NCI-H146 treated with DMSO at 0.1 percent for 48 hours (cell line): Measurements from ENCODE around the gene TMC8.
"Not testable (repeated sequence)": the region's sequence is repeated elsewhere in the genome, so short reads cannot be mapped to it uniquely, and the experiment has no call there.

Experiments used
- DNase-seq: peaks from one replicate; lab custom pipeline; 2025; ENCODE audit not compliant: unreplicated experiment; lab: John Stamatoyannopoulos, UW

Gene TMC8

GRCh38 chr17:78108726-78109488, 21.7 kb upstream of the TMC8 start:
- no peak for DNase-seq

- no peak for DNase-seq
Measured at GRCh38 chr17:78109489-78109761, 21.1 kb upstream of the TMC8 start.

DNA sequence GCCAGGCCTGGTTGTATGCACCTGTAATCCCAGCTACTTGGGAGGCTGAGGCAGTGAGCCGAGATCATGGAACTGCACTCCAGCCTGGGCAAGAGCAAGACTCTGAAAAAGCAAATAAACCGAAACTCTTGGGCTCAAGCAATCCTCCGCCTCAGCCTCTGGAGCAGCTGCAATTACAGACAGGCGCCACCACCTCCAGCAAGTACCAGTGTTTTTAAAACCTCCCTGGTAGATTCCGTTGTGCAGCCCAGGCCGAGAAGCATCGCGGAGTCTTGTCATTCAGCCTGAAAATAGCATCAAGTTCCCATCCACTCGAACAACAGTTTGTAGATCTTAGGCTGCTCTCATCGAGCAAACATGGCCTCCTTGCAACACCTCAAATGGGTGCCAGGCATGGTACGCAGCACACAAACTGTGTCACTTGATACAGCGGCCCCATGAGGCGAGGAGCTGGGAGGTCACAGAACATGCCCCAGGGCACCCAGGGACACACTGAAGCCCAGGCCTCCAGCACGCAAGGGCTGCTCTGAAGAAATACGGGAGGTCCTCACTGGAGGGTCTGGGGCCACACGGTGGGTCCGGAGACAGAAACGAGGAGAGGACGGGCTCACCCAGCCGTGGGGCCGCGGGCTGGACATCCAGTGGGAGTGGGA, 20.1 kb upstream of the TMC8 start:
- no peak for DNase-seq

GRCh38 chr17:78111016-78111726, 19.4 kb upstream of the TMC8 start:
- DNase-seq, result no peak

DNA sequence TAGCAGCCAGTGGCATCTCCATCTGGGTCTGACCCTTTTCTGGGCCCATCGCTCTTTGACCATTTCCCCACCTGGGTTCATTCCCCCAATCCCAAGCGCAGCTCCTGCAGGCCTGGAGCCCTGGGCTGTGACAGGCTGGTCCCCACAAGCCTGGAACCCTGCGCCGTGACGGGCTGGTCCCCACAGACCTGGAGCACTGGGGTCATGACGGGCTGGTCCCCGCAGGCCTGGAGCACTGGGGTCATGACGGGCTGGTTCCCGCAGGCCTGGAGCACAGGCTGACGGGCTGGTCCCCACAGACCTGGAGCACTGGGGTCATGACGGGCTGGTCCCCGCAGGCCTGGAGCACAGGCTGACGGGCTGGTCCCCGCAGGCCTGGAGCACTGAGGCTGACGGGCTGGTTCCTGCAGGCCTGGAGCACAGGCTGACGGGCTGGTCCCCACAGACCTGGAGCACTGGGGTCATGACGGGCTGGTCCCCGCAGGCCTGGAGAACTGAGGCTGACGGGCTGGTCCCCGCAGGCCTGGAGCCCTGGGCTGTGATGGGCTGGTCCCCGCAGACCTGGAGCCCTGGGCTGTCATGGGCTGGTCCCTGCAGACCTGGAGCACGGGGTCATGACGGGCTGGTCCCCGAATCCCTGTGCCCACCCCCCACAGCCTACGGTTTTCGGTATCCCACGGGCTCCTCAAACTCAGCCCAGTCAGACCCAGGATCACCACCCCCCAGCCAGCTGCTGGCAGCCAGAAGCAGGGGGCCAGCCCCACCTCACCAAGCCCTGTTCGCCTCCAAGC, 18.6 kb upstream of the TMC8 start:
- DNase-seq, result no peak

GRCh38 chr17:78112518-78113471, 17.8 kb upstream of the TMC8 start:
- DNase-seq, result peak; percentile 31

DNA sequence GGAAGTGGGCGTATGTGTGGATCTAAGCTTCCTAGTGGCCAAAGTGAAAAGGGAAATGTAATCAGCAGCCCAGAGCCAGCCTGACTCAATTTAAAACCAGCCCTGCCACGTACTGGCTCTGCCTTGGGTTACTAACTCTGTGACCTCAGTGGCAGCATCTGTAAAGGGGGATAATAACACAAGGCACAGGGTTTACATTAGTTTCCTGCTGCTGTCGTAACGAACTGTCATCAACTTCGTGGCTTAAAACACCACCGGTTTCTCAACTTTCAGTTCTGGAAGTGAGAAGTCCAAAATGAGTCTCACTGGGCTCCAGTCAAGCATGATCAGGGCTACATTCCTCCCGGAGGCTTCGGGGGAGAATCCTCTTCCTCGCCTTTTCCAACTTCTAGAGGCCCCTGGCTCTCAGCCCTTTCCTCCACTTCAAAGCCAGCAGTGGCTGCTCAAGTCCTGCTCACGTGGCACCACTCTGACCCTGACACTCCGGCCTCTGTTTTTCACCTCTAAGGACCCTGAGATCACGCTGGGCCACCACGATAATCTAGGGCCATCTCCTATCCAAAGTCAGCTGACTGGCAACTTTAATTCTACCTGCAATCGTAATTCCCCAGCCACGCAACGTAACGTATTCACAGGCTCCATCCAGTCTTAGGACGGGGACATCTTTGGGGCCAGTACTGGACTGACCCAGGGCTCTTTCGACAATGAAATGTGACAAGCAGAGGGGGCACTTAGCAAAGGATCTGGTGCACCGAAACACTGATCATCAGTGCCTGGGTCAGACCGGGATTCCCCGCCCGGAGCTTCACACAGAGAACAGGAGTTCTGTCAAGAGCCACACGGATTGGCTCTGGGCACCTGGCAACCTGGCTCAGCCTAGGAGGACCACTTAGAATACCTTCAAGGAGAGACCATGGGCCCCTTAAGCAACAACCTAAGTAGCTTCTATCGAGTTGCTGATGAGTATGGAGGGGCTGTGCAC, 16.5 kb upstream of the TMC8 start:
- no peak for DNase-seq

- DNase-seq, result no peak
Measured at GRCh38 chr17:78114831-78115723, 15.5 kb upstream of the TMC8 start.

DNA sequence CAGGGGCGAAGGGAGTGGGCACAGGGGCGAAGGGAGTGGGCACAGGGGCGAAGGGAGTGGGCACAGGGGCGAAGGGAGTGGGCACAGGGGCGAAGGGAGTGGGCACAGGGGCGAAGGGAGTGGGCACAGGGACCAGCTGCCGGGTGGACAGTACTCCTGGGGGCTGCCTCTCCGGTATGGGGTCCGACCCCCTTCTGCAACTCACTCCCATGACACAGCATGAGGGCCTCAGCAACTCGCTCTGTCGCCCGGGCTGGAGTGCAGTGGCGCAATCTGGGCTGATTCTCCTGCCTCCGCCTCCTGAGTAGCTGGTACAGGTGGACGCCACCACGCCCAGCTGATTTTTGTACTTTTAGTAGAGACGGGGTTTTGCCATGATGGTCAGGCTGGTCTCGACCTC, 14.8 kb upstream of the TMC8 start:
- not testable (repeated sequence) for DNase-seq

- DNase-seq, result no peak
Measured at GRCh38 chr17:78116411-78116810, 14.2 kb upstream of the TMC8 start.

DNA sequence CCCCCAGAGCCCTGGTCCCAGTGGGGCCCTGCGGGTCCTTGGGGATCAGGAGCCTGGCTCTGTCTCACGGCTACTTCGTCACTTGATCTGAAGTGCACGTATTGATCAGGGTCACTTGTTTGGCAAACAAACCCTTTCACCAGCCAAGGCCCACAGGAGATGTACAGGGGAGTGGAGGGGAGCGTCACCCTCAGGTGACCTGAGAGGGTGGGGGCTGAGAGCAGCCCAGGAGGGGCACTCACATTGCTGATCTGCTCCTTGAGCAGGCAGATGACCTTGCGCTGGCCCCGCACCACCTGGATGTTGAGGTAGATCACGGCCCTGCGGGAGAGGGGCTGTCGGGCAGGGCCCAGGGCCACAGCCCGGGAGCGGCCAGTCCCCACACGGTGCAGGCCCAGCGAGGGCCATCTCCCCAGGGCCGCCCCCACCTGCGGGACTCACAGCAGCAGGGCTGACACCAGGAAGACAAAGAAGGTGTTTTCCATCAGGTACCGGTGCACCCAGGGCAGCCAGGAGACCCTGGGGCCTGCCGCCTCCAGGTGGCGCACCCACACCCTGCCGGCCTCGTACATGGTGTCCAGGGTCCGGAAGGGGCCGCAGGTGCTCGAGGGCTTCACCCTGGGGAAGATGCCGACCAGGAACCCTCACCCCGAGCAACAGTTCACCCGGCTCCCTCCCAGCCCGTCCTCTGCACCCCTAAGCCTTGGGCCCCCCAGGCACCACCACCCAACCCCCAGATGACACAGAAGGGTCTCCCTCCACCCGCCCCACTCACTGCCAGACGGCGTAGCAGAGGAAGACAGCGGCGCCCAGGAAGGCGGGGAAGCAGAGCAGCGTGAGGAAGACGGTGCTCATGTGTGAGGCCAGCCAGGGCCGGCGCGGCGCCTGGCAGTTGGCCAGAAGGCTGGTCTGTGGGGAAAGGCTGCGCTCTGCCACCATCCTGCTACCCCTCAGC, 13.3 kb upstream of the TMC8 start:
- peak; percentile 56 for DNase-seq

GRCh38 chr17:78118801-78119241, 11.8 kb upstream of the TMC8 start:
- no peak for DNase-seq

- no peak for DNase-seq
Measured at GRCh38 chr17:78120537-78120936, 10.0 kb upstream of the TMC8 start.

- DNase-seq, result no peak
Measured at GRCh38 chr17:78120971-78121800, 9.4 kb upstream of the TMC8 start.

DNA sequence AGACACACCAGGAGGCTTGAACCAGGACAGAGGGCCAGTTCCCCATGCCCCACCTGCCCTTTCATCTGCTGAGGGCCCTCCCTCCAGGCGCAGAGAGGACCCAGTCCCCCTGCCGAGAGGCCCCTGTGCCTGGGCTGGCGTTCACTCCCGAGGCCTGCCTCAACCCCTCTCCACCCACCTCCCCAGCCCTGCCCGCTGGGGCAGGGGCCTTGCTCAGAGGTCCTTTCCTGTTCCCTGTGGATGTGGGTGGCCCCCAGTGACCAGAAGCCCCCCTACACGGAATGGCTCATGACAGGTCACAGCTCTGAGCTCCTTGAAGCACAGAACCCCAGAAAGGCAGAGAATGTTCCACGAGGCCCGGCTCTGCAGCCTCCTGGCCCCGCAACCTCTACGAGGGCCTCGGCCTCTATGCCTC, 8.8 kb upstream of the TMC8 start:
- DNase-seq, result no peak
